GM10266 (cell line): Measurements from ENCODE around the gene P2RX5.
A peak's percentile ranks its signal among the peaks of the same experiment; 100 is the strongest.

ENCODE experiments used
- DNase-seq: peaks from one replicate; pipeline ENCODE4 v3.0.0; 2012; ENCODE audit errors: extremely low spot score
- CTCF ChIP-seq: IDR thresholded peaks from 2 replicates; pipeline ENCODE4 v1.5.1; 2012; ENCODE audit warnings: mild to moderate bottlenecking, low read depth; ENCODE audit not compliant: control insufficient read depth, insufficient read depth; ENCODE audit errors: missing control alignments

The P2RX5 gene

GRCh38 chr17:3688852-3689261 is 7.1 kb downstream of the P2RX5 start:
- no peak for TF ChIP-seq CTCF
- no peak for DNase-seq

DNA sequence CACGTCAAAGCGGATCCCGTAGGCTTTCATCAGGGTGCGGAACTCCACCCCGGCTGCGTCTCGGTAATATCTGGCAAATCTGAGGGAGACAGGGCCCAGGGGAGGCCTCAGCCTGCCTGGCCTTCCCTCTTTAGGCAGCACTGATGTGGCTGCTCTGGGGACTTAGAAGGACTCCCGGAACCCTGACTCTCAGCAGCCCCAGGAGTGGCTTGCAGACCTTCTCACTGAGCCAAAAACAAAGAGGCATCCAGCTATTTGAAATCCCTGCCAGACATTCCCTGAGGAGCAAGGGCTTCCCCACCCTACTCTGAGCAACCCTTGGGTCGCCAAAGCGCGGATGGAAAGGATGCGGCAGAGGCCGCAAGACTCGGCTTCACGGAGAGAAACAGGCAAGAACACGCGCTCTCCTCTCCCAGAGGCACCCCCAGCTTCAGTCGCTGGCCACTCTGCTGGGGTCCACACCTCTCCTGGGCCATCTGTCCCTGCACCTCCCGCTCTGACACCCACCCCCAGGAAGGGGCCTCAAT is 7.9 kb downstream of the P2RX5 start:
- no peak for DNase-seq
- no peak for TF ChIP-seq CTCF

GRCh38 chr17:3685174-3685573 is 10.8 kb downstream of the P2RX5 start:
- no peak for TF ChIP-seq CTCF
- DNase-seq: no peak

- DNase-seq: peak; percentile 88
- TF ChIP-seq CTCF: peak; percentile 97
Measured at GRCh38 chr17:3683054-3683511, 12.9 kb downstream of the P2RX5 start.

- DNase-seq: no peak
- no peak for TF ChIP-seq CTCF
Measured at GRCh38 chr17:3682033-3682432, 13.9 kb downstream of the P2RX5 start.

- no peak for TF ChIP-seq CTCF
Measured at GRCh38 chr17:3681565-3681964, 14.4 kb downstream of the P2RX5 start.

DNA sequence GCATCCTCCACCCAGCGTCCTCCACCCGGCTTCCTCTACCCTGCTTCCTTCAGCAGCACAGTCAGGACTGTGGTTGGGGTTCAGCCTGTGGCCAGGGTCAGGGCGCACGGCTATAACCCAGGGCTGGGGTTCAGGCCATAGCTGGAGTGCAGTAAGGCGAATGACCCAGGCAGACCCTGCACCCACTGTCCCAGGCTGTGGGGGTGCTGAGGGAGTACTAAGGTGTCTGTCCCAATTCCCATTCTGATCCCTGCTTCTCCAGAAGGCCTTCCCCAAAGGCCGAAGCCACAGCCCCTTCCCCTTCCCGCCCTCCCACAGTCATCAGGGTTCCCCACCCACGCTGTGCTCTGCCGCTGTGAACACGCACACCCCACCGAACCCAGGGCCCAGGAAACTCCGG is 14.9 kb downstream of the P2RX5 start:
- no peak for TF ChIP-seq CTCF
- DNase-seq: no peak

More at GRCh38 chr17:3681565-3681964, 14.4 kb downstream of the P2RX5 start:
- DNase-seq: no peak
